ENCODE measurements around the gene TOR4A.

DNA sequence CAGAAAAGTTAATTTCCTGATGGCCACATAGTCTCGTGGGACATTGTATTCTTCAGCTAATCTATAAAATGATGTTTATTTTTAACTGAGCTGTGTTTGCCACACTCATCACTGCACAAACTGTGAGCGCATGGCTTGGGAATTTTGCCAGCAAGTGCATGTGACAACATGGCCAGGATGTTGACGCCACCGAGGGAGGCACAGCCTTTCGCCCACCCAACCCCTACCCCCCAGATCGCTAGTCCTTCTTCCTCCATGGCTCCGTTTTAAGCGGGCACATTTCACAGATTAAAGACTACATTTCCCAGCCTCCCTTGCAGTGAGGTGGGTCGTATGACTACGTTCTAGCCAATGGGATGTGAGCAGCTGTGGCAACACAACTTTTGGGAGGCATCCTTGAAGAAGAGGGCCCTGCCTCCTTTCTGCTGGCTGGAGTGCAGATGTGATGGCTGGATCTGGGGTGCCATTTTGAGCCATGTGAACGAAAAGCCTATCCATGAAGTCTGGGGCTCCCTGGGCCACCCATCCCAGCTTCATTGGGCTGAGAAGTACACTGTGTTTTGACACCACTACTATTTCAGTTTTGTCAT is 16.7 kb downstream of the TOR4A start:
- no peak for TF ChIP-seq TAF1 (IDR thresholded peaks at IDR 0.05; ENCODE audit: low read depth, low read length)
- TF ChIP-seq POLR2AphosphoS5 (IDR thresholded peaks at IDR 0.05; ENCODE audit: low read depth, low read length) = no peak
- TF ChIP-seq POLR2A (IDR thresholded peaks at IDR 0.05; ENCODE audit: low read depth, low read length) = no peak
- no peak for TF ChIP-seq SPI1 (IDR thresholded peaks at IDR 0.05; ENCODE audit: low read depth, low read length)

Data from GM12891 (cell line).